Muscle of leg (tissue), 11 donors: ENCODE data around the gene RAB25. TPM values are rescaled to one million over a fixed set of nuclear protein-coding genes. Genes with fewer than 3 reads are reported as not detected.

Experiments used
- DNase-seq: peaks from one replicate; pipeline ENCODE4 v3.0.0; 2013
- H3K27ac ChIP-seq: one replicate; pipeline ENCODE4 v1.5.1; 2013; ENCODE audit warnings: mild to moderate bottlenecking, low read length, control low read depth
- H3K27me3 ChIP-seq: one replicate; pipeline ENCODE4 v1.6.1; 2013; ENCODE audit warnings: low read length; ENCODE audit not compliant: control insufficient read depth, insufficient read depth
- H3K36me3 ChIP-seq: one replicate; pipeline ENCODE4 v1.6.1; 2013; ENCODE audit warnings: low read length; ENCODE audit not compliant: control insufficient read depth, insufficient read depth
- H3K4me1 ChIP-seq: one replicate; pipeline ENCODE4 v1.6.1; 2013; ENCODE audit warnings: low read length; ENCODE audit not compliant: control insufficient read depth, insufficient read depth
- H3K4me3 ChIP-seq: one replicate; pipeline ENCODE4 v1.5.1; 2013; ENCODE audit warnings: low read length, control low read depth
- H3K9me3 ChIP-seq: replicated peaks from 2 replicates; pipeline ENCODE4 v1.6.1; 2013; ENCODE audit warnings: low read depth, low read length; ENCODE audit not compliant: control insufficient read depth
- WGBS: methylation state at CpG from one replicate; pipeline ENCODE4 v1.1.5; 2013; ENCODE audit warnings: missing lambda C conversion rate; ENCODE audit not compliant: insufficient coverage; 5-methylcytosine and 5-hydroxymethylcytosine counted together
- polyA plus RNA-seq, 8 donors: library from polyadenylated mRNA; unstranded; fragments of 120-200 nt; gene quantifications; one replicate each; pipeline versions ENCODE4 v1.2.1 to v1.2.3, GENCODE V29; 2013; ENCODE audit warnings: inconsistent platforms in 1 of 8, low replicate concordance in 1 of 8; ENCODE audit not compliant: insufficient read length in 8 of 8, insufficient read depth in 1 of 8
- total RNA-seq: library from RNA; stranded (reverse); fragments of 120-200 nt; gene quantifications from one replicate; pipeline ENCODE4 v1.2.4, GENCODE V29; 2013

The RAB25 gene
- total and polyA plus RNA-seq, 9 donors = 0.16 to 7.4 (median 0.30) TPM; not detected in 1

- Histone ChIP-seq H3K4me1 (peaks cover 33% of the 10 kb centered on the region), H3K4me3 (peak within 1 kb of the TSS; percentile 89), H3K9me3 (no peaks in the 10 kb centered on the region), H3K27ac (peak within 1 kb of the TSS; percentile 100), H3K36me3 (peaks cover 41% of the 10 kb centered on the region), H3K27me3 (no peaks in the 10 kb centered on the region)
- WGBS = under 1% methylated on average over 26 of the region's 49 CpGs
- DNase-seq = peak; percentile 96
Observed at GRCh38 chr1:156053768-156054499, 7.0 kb upstream of the RAB25 start, which contains the start of gene UBQLN4. UBQLN4 (minus strand) TSS chr1:156053798; CDS start chr1:156053701, 97 bp downstream.

- H3K9me3 ChIP-seq = no peaks in the 10 kb centered on the region
- H3K27ac ChIP-seq = peak within 1 kb of the TSS; percentile 100
- no peaks in the 10 kb centered on the region for H3K27me3 ChIP-seq
- DNase-seq = peak; percentile 100
- peak within 1 kb of the TSS; percentile 89 for H3K4me3 ChIP-seq
- WGBS = under 1% methylated on average over 44 of the region's 53 CpGs
- H3K4me1 ChIP-seq = peaks cover 33% of the 10 kb centered on the region
- H3K36me3 ChIP-seq = peaks cover 38% of the 10 kb centered on the region
Observed at GRCh38 chr1:156054500-156055280, 6.3 kb upstream of the RAB25 start, which contains the start of gene LAMTOR2. LAMTOR2 (plus strand) TSS chr1:156054782; CDS start chr1:156054890, 108 bp downstream.

GRCh38 chr1:156055281-156056048, 5.5 kb upstream of the RAB25 start:
- peaks cover 31% of the 10 kb centered on the region for H3K4me1 ChIP-seq
- peaks cover 30% of the 10 kb centered on the region for H3K36me3 ChIP-seq

GRCh38 chr1:156056326-156056849, 4.6 kb upstream of the RAB25 start:
- Histone ChIP-seq H3K27ac (no peak overlapping the region), H3K27me3 (no peaks in the 10 kb centered on the region), H3K4me3 (no peak overlapping the region), H3K4me1 (peaks cover 23% of the 10 kb centered on the region), H3K36me3 (peaks cover 23% of the 10 kb centered on the region), H3K9me3 (no peaks in the 10 kb centered on the region)
- WGBS = no CpG with 5 or more reads among the region's 1 CpG
- DNase-seq = no peak

More at GRCh38 chr1:156055281-156056048, 5.5 kb upstream of the RAB25 start:
- no peak for DNase-seq
- H3K9me3 ChIP-seq = no peaks in the 10 kb centered on the region
- 14% methylated on average over 1 of the region's 17 CpGs for WGBS
- peak overlapping the region; percentile 89 for H3K4me3 ChIP-seq
- H3K27ac ChIP-seq = peak overlapping the region; percentile 67
- H3K27me3 ChIP-seq = no peaks in the 10 kb centered on the region

GRCh38 chr1:156062189-156062588, 1.2 kb downstream of the RAB25 start:
- 78% methylated on average over 2 of the region's 3 CpGs for WGBS
- no peaks in the 10 kb centered on the region for H3K9me3 ChIP-seq
- no peaks in the 10 kb centered on the region for H3K4me1 ChIP-seq
- DNase-seq = no peak
- H3K27ac ChIP-seq = no peak overlapping the region
- peaks cover 20% of the 10 kb centered on the region for H3K36me3 ChIP-seq
- no peaks in the 10 kb centered on the region for H3K27me3 ChIP-seq
- H3K4me3 ChIP-seq = no peak overlapping the region

GRCh38 chr1:156063997-156064285, 3.0 kb downstream of the RAB25 start:
- H3K36me3 ChIP-seq = peaks cover 4% of the 10 kb centered on the region
- no CpG with 5 or more reads among the region's 2 CpGs for WGBS

GRCh38 chr1:156064615-156065014, 3.7 kb downstream of the RAB25 start:
- Histone ChIP-seq H3K4me3 (no peak overlapping the region), H3K27me3 (no peaks in the 10 kb centered on the region), H3K9me3 (no peaks in the 10 kb centered on the region), H3K27ac (no peak overlapping the region), H3K36me3 (no peaks in the 10 kb centered on the region), H3K4me1 (peaks cover 2% of the 10 kb centered on the region)
- no peak for DNase-seq
- no CpG with 5 or more reads among the region's 2 CpGs for WGBS

More at GRCh38 chr1:156063997-156064285, 3.0 kb downstream of the RAB25 start:
- H3K27me3 ChIP-seq = no peaks in the 10 kb centered on the region
- H3K27ac ChIP-seq = no peak overlapping the region
- DNase-seq = no peak
- no peak overlapping the region for H3K4me3 ChIP-seq
- no peaks in the 10 kb centered on the region for H3K4me1 ChIP-seq
- H3K9me3 ChIP-seq = no peaks in the 10 kb centered on the region

GRCh38 chr1:156065212-156065611, 4.3 kb downstream of the RAB25 start:
- H3K27ac ChIP-seq = no peak overlapping the region
- no peak overlapping the region for H3K4me3 ChIP-seq
- no peak for DNase-seq
- H3K27me3 ChIP-seq = no peaks in the 10 kb centered on the region
- no peaks in the 10 kb centered on the region for H3K36me3 ChIP-seq
- 76% methylated on average over 3 of the region's 3 CpGs for WGBS
- no peaks in the 10 kb centered on the region for H3K9me3 ChIP-seq
- peaks cover 8% of the 10 kb centered on the region for H3K4me1 ChIP-seq

GRCh38 chr1:156065871-156066270, 4.9 kb downstream of the RAB25 start:
- Histone ChIP-seq H3K27me3 (no peaks in the 10 kb centered on the region), H3K4me1 (peaks cover 13% of the 10 kb centered on the region), H3K36me3 (no peaks in the 10 kb centered on the region), H3K4me3 (no peak overlapping the region), H3K27ac (no peak overlapping the region), H3K9me3 (no peaks in the 10 kb centered on the region)
- WGBS = 53% methylated on average over 12 of the region's 16 CpGs
- no peak for DNase-seq
